ENCODE results near the gene TIMP2.

Gene TIMP2

DNA sequence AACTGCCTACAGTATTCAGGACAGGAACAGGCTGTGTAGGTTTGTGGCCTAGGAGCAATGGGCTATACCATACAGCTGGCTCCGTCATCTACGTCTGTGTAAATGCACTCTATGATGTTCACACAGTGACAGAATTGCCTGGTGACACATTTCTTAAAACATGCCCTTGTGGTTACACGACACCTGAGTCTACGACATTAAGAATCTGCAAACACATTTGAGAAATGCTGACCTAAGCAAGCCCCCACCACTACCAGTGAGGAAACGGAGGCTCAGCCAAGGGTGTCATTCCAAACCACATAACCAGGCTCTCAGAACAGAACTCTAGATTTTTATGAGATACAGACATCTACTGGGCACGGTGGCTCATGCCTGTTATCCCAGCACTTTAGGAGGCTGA lies 108.1 kb downstream of the TIMP2 start:
- TF ChIP-seq, protein P1, sequence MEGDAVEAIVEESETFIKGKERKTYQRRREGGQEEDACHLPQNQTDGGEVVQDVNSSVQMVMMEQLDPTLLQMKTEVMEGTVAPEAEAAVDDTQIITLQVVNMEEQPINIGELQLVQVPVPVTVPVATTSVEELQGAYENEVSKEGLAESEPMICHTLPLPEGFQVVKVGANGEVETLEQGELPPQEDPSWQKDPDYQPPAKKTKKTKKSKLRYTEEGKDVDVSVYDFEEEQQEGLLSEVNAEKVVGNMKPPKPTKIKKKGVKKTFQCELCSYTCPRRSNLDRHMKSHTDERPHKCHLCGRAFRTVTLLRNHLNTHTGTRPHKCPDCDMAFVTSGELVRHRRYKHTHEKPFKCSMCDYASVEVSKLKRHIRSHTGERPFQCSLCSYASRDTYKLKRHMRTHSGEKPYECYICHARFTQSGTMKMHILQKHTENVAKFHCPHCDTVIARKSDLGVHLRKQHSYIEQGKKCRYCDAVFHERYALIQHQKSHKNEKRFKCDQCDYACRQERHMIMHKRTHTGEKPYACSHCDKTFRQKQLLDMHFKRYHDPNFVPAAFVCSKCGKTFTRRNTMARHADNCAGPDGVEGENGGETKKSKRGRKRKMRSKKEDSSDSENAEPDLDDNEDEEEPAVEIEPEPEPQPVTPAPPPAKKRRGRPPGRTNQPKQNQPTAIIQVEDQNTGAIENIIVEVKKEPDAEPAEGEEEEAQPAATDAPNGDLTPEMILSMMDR (IDR thresholded peaks at IDR 0.05; ENCODE audit: low read length, missing control alignments), result no peak
- no peak overlapping the region for H3K4me3 ChIP-seq (replicated peaks; ENCODE audit: low read depth, low read length)
- no peak for DNase-seq (ENCODE audit: low read depth)

DNA sequence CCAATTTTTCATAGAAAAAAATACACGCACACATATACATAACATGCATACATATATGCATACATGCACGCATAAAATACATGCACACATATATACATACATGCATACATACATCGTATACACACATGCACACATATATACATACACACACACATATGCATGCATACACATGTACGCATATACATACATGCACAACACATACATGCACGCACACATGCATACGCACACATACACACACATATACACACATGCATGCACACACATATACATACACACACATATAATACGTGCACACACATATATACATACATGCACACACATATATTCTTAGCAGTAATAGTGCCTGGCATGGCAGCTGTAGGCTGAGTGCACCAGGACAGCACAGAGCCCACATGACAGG lies 109.5 kb downstream of the TIMP2 start:
- DNase-seq (ENCODE audit: low read depth), result no peak
- TF ChIP-seq, protein P1 (IDR thresholded peaks at IDR 0.05; ENCODE audit: low read length, missing control alignments), result no peak
- no peak overlapping the region for H3K4me3 ChIP-seq (replicated peaks; ENCODE audit: low read depth, low read length)

DNA sequence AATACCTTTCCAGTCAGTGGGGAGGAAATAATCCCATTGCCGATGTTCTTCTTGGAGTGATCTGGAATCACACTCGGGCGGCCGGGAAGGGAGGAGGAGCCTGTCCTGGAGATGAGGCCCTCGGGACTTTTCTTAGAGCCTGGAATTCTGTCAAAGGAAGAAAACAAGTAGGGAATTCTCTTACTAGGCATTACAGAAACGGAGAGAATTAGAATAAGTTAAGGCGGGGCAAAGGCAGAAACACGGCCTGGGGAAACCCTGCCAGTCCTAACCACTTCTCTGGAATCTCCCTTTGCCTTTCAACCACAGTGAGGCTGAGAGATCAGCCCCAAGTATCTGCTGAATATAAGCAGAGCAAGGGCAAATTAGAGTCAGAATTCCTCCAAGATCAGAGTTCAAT lies 112.3 kb downstream of the TIMP2 start:
- no peak overlapping the region for H3K4me3 ChIP-seq (replicated peaks; ENCODE audit: low read depth, low read length)
- TF ChIP-seq, protein P1 (IDR thresholded peaks at IDR 0.05; ENCODE audit: low read length, missing control alignments), result no peak
- DNase-seq (ENCODE audit: low read depth), result no peak

DNA sequence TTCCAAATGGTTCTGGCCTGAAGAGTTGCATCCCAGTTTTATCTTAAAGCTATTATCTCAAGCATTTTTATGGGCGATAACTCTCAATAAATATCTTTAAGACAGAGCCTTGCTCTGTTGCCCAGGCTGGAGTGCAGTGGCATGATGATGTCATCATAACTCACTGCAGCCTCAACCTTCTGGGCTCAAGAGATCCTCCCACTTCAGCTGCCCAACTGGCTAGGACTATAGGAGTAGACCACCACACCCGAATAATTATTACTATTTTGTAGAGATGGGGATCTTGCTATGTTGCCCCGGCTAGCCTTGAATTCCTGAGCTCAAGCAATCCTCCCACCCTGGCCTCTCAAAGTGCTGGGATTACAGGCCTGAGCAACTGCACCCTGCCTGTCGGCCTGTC lies 117.0 kb downstream of the TIMP2 start:
- TF ChIP-seq, protein P1 (IDR thresholded peaks at IDR 0.05; ENCODE audit: low read length, missing control alignments), result no peak
- no peak overlapping the region for H3K4me3 ChIP-seq (replicated peaks; ENCODE audit: low read depth, low read length)
- DNase-seq (ENCODE audit: low read depth), result no peak

DNA sequence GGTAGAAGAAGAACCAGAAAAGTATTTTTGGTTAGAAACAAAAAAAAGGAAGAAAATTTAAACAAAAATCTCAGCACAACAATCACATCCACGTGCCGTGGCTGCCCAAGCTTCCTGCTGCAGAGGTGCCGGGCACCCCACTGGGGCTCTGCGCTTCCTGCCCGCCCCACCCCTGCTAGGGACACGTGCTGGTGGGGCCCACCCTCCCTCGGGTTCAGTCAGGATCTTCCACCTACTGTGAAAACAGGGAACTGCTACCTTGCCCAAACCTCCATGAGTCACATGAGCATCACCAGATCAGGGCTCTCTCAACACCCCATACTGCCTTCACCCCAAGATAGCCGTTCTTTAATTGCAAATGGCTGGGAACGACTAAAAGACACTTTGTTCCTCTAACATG lies 118.7 kb downstream of the TIMP2 start:
- TF ChIP-seq, protein P1 (IDR thresholded peaks at IDR 0.05; ENCODE audit: low read length, missing control alignments), result no peak
- no peak overlapping the region for H3K4me3 ChIP-seq (replicated peaks; ENCODE audit: low read depth, low read length)
- DNase-seq (ENCODE audit: low read depth), result no peak

DNA sequence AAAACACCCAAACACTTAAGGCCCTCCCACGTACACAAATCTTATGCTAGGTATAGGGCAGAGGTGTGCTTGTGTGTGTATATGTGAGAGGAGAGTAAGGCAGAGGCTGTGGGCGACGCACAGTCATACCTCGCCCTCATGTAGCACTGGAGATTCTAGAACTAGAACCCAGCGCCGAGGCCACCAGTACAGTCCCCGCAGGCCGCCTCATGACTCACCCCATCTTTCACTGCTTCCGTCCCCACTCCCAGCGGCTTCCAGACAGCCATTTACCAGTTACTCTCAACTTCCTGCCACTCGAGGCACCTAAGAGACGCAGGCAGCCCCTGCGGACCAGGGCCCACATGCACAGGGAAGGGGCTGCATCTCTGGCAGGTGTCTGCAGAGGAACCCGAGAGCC lies 119.9 kb downstream of the TIMP2 start:
- TF ChIP-seq, protein P1 (IDR thresholded peaks at IDR 0.05; ENCODE audit: low read length, missing control alignments), result no peak
- DNase-seq (ENCODE audit: low read depth), result no peak

DNA sequence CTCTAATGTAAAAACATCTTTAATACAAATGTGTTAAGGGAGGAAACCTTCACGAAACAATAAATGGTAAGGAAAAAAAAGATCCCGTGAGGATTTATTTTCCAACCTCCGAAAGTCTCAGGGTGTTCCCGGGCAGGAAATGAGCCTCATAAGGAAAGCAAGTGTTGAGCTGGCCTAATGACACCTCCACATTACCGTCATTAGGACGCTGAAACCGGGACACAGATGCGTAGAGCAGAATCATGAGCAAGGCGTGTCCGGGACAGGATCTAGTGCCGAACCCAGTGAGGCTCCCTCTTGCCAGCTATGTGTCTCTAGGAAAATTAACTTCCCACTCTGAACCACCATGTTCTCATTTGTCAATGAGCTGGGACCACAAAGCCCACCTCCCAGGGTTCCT lies 120.4 kb downstream of the TIMP2 start:
- TF ChIP-seq, protein P1 (IDR thresholded peaks at IDR 0.05; ENCODE audit: low read length, missing control alignments), result no peak
- H3K4me3 ChIP-seq (replicated peaks; ENCODE audit: low read depth, low read length), result no peak overlapping the region
- DNase-seq (ENCODE audit: low read depth), result no peak

More for the DNA sequence above, 119.9 kb downstream of the TIMP2 start:
- H3K4me3 ChIP-seq (replicated peaks; ENCODE audit: low read depth, low read length), result no peak overlapping the region

Data from fibroblast of pulmonary artery (primary cell).